ENCODE results near the gene FHIP1A. TPM values are rescaled to one million over a fixed set of nuclear protein-coding genes. Genes with fewer than 3 reads are reported as not detected.

The FHIP1A gene
- total and polyA plus RNA-seq, 4 donors = 0.29 to 5.3 (median 1.7) TPM

DNA sequence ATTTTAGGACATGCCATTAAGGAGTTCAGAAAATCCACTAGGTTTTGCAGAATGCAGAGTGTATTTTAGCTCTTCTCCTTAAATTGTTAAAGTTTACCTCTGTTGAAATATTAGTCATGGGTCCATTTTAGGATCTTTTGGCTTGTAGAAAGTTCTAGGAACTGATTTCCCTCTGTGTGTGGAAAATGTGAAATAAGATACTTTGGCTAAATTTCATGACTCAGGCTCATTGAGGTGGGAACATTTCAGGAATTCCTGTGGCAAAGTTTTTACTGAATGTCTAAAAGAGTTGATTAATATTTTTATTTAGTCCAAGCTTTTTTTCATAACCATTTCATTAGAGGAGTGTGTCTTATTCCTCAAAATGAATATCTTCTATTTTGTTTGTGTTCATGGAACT is 7.0 kb downstream of the FHIP1A start:
- no peak for DNase-seq (ENCODE audit: low read depth in 4 of 6, low spot score in 6 of 6)
- no peak overlapping the region for H3K4me3 ChIP-seq (ENCODE audit: low read depth, low read length)
- H3K27ac ChIP-seq (ENCODE audit: low read depth, low read length) = no peak overlapping the region
- H3K27me3 ChIP-seq (ENCODE audit: control insufficient read depth, insufficient read depth, low read length) = no peaks in the 10 kb centered on the region
- H3K9me3 ChIP-seq (ENCODE audit: control insufficient read depth, insufficient read depth, low read length) = no peaks in the 10 kb centered on the region
- H3K36me3 ChIP-seq (ENCODE audit: control insufficient read depth, insufficient read depth, low read length) = no peaks in the 10 kb centered on the region
- peaks cover 3% of the 10 kb centered on the region for H3K4me1 ChIP-seq (ENCODE audit: control insufficient read depth, insufficient read depth, low read length)

DNA sequence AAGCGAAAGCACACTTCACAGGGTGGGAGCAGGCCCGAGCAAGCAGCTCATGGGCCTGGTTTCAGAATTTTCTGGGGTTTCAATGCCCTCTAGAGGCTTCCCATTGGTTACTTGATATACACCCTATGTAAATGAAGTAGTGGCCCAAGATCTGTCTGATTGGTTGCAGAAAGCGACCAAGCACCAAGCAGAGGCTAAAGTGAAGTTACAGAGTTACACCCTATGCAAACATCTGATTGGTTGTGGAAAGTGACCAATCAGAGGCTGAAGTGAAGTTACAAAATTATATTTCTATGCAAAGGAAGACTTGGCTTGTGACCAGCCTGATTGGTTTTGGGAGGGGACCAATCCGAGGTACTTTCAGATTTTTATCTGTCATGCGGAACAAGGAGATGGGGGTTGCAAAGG is 8.2 kb downstream of the FHIP1A start:
- H3K4me1 ChIP-seq (ENCODE audit: control insufficient read depth, insufficient read depth, low read length) = peaks cover 3% of the 10 kb centered on the region
- no peak for DNase-seq (ENCODE audit: low read depth in 4 of 6, low spot score in 6 of 6)
- no peaks in the 10 kb centered on the region for H3K27me3 ChIP-seq (ENCODE audit: control insufficient read depth, insufficient read depth, low read length)
- no peak overlapping the region for H3K4me3 ChIP-seq (ENCODE audit: low read depth, low read length)
- 90% methylated on average over 5 of the region's 5 CpGs for WGBS (ENCODE audit: insufficient coverage)
- H3K27ac ChIP-seq (ENCODE audit: low read depth, low read length) = no peak overlapping the region
- H3K36me3 ChIP-seq (ENCODE audit: control insufficient read depth, insufficient read depth, low read length) = no peaks in the 10 kb centered on the region
- no peaks in the 10 kb centered on the region for H3K9me3 ChIP-seq (ENCODE audit: control insufficient read depth, insufficient read depth, low read length)

DNA sequence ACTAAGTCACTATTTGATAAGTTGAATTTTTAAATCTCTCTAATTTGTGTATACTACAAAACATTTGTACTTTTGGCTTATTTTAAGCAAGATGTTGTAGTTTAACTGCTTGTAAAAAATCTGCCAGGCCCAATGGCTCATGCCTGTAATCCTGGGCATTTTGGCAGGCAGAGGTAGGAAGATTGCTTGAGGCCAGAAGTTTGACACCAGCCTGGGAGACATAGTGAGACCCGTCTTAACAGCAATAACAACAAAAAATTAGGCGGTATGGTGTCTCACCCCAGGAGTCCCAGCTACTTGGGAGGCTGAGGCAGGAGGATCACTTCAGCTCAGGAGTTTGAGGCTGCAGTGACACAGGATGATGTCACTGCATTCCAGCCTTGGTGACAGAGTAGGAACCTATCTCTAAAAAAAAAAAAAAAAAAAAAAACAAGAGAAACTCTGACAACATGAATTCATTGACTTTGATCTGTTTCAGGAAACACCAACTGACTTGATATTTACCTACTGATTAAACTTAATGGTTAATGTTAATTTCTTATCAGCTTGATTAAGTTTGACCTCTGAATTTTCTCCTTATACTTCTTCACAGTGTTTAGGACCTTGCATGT is 8.9 kb downstream of the FHIP1A start:
- Histone ChIP-seq H3K27ac (ENCODE audit: low read depth, low read length) (no peak overlapping the region), H3K4me1 (ENCODE audit: control insufficient read depth, insufficient read depth, low read length) (peaks cover 3% of the 10 kb centered on the region), H3K9me3 (ENCODE audit: control insufficient read depth, insufficient read depth, low read length) (no peaks in the 10 kb centered on the region), H3K27me3 (ENCODE audit: control insufficient read depth, insufficient read depth, low read length) (no peaks in the 10 kb centered on the region), H3K36me3 (ENCODE audit: control insufficient read depth, insufficient read depth, low read length) (no peaks in the 10 kb centered on the region), H3K4me3 (ENCODE audit: low read depth, low read length) (no peak overlapping the region)
- DNase-seq (ENCODE audit: low read depth in 4 of 6, low spot score in 6 of 6) = no peak
- WGBS (ENCODE audit: insufficient coverage) = no CpG with 5 or more reads among the region's 2 CpGs

DNA sequence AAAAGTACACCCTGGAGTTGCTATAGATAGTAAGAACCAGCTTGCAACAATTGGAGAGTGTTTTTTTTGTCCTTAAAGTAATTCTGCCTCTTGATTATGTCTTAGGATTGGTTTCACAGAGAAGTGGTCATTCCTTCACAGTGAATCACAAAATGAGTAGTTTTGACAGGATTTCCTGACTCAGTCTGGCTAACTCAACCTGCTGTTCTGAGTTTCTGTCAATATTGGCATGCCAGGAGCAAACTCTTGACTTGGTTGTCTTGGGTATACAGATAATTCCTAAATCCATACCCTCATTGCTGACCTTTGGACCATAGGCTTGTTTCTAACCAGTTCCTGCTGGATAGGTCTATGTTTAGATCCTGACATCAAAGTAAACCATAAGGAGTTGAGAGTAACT is 9.4 kb downstream of the FHIP1A start:
- no peaks in the 10 kb centered on the region for H3K9me3 ChIP-seq (ENCODE audit: control insufficient read depth, insufficient read depth, low read length)
- no peak overlapping the region for H3K4me3 ChIP-seq (ENCODE audit: low read depth, low read length)
- H3K4me1 ChIP-seq (ENCODE audit: control insufficient read depth, insufficient read depth, low read length) = peaks cover 3% of the 10 kb centered on the region
- H3K36me3 ChIP-seq (ENCODE audit: control insufficient read depth, insufficient read depth, low read length) = no peaks in the 10 kb centered on the region
- H3K27ac ChIP-seq (ENCODE audit: low read depth, low read length) = no peak overlapping the region
- no peaks in the 10 kb centered on the region for H3K27me3 ChIP-seq (ENCODE audit: control insufficient read depth, insufficient read depth, low read length)
- DNase-seq (ENCODE audit: low read depth in 4 of 6, low spot score in 6 of 6) = no peak

DNA sequence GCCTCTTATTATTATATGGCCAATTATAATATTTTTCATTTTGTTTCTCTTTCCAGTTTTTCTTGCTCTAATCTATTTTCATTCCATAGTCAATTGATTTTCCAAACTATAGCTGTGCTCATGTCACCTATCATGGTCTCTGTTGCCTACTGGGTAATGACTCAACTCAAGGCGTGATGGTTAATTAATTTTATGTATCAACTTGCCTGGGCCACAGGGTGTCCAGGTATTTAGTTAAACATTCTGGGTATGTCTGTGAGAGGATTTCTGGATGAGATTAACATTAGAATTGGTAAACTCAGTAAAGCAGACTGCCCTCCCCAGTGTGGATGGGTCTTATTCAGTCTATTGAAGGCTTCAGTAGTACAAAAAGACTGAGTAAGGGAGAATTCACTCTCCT is 9.9 kb downstream of the FHIP1A start:
- no peaks in the 10 kb centered on the region for H3K27me3 ChIP-seq (ENCODE audit: control insufficient read depth, insufficient read depth, low read length)
- H3K4me1 ChIP-seq (ENCODE audit: control insufficient read depth, insufficient read depth, low read length) = peaks cover 3% of the 10 kb centered on the region
- H3K9me3 ChIP-seq (ENCODE audit: control insufficient read depth, insufficient read depth, low read length) = no peaks in the 10 kb centered on the region
- WGBS (ENCODE audit: insufficient coverage) = 100% methylated on average over 1 of the region's 1 CpG
- no peak for DNase-seq (ENCODE audit: low read depth in 4 of 6, low spot score in 6 of 6)
- no peak overlapping the region for H3K4me3 ChIP-seq (ENCODE audit: low read depth, low read length)
- H3K27ac ChIP-seq (ENCODE audit: low read depth, low read length) = no peak overlapping the region
- no peaks in the 10 kb centered on the region for H3K36me3 ChIP-seq (ENCODE audit: control insufficient read depth, insufficient read depth, low read length)

DNA sequence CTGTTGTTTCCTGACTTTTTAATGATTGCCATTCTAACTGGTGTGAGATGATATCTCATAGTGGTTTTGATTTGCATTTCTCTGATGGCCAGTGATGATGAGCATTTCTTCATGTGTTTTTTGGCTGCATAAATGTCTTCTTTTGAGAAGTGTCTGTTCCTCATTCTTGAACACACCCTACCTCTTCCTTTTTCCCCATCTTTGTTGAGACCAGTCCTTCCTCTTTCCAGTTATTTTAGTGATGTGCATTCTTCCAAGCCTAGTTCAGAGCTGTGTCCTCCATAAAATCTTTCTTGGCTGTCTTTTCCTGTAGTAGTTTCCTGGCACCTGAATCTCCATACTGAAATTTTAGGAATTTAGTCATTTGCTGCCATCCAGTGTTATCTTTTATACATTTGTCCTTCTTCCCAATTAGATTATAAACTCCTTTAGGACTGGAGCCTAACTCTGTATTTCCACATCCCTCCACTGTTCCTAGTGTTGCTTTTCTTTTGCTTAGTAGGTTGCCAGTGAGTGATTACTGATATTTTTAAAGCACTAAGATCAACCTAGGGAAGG is 11.4 kb downstream of the FHIP1A start:
- no peak overlapping the region for H3K4me3 ChIP-seq (ENCODE audit: low read depth, low read length)
- H3K27me3 ChIP-seq (ENCODE audit: control insufficient read depth, insufficient read depth, low read length) = no peaks in the 10 kb centered on the region
- H3K4me1 ChIP-seq (ENCODE audit: control insufficient read depth, insufficient read depth, low read length) = peaks cover 3% of the 10 kb centered on the region
- DNase-seq (ENCODE audit: low read depth in 4 of 6, low spot score in 6 of 6) = no peak
- H3K9me3 ChIP-seq (ENCODE audit: control insufficient read depth, insufficient read depth, low read length) = no peaks in the 10 kb centered on the region
- no peaks in the 10 kb centered on the region for H3K36me3 ChIP-seq (ENCODE audit: control insufficient read depth, insufficient read depth, low read length)
- no peak overlapping the region for H3K27ac ChIP-seq (ENCODE audit: low read depth, low read length)

DNA sequence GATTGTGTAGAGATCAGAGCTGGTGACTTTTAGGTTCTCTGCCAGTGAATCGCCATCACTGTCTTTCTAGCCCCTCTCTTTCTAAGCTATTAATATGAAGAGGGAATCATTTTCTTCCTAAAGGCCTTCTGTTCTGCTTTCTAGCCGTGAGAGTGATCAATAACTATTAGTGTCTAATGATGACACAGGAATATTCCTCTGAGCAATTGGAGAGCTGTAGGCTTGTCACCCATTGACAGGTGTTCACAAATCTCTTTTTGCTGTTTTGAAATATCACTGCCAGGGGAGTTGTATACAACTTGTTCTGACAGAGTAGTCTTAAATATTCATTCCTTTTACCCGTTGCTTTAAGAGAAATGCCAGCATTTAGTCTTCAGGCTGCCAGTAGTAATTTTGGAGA is 13.9 kb downstream of the FHIP1A start:
- Histone ChIP-seq H3K27ac (ENCODE audit: low read depth, low read length) (no peak overlapping the region), H3K36me3 (ENCODE audit: control insufficient read depth, insufficient read depth, low read length) (no peaks in the 10 kb centered on the region), H3K4me1 (ENCODE audit: control insufficient read depth, insufficient read depth, low read length) (no peaks in the 10 kb centered on the region), H3K4me3 (ENCODE audit: low read depth, low read length) (no peak overlapping the region), H3K27me3 (ENCODE audit: control insufficient read depth, insufficient read depth, low read length) (no peaks in the 10 kb centered on the region), H3K9me3 (ENCODE audit: control insufficient read depth, insufficient read depth, low read length) (no peaks in the 10 kb centered on the region)
- DNase-seq (ENCODE audit: low read depth in 4 of 6, low spot score in 6 of 6) = peak in 1 of 6 donors; percentile 63
- no CpG with 5 or more reads among the region's 3 CpGs for WGBS (ENCODE audit: insufficient coverage)

DNA sequence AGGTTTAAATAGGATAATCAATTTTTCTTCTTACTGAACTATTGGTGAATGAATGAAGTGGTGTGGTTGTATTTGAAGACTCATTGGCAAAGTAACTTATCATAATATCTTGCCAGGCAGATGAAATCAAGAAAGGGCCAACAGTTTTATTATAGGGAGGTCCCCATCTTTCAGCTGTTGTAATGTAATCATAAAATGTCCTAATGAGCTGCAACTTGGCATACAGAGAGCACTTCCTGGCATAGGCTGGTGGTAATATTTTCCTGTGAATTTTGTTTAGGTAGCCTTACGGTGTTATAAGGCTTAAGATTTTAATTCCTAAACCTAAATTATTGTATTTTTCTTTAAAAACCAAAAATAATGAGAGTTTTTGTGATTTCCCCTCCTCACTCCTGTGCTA is 17.5 kb downstream of the FHIP1A start:
- Histone ChIP-seq H3K27me3 (ENCODE audit: control insufficient read depth, insufficient read depth, low read length) (no peaks in the 10 kb centered on the region), H3K4me1 (ENCODE audit: control insufficient read depth, insufficient read depth, low read length) (no peaks in the 10 kb centered on the region), H3K4me3 (ENCODE audit: low read depth, low read length) (no peak overlapping the region), H3K9me3 (ENCODE audit: control insufficient read depth, insufficient read depth, low read length) (no peaks in the 10 kb centered on the region), H3K27ac (ENCODE audit: low read depth, low read length) (no peak overlapping the region), H3K36me3 (ENCODE audit: control insufficient read depth, insufficient read depth, low read length) (no peaks in the 10 kb centered on the region)
- DNase-seq (ENCODE audit: low read depth in 4 of 6, low spot score in 6 of 6) = no peak
- WGBS (ENCODE audit: insufficient coverage) = no CpG with 5 or more reads among the region's 1 CpG

DNA sequence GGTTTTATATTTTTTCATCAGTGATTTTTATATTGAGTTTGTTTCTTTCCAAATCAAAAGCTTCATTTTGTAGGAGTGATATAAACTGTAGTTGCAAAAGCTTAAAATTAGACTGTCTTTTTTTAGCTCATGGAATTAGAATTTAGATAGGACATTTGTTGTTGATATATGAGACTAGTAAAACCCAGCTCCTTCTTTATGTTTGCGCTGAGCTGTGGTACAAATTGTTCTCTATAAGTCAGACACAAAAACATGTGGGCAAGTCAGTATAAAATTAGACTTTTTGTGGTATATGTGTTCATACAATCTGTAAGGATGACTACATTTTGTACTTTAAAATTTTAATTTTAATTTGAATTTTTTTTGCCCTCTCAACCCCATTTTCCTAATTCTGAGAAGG is 18.3 kb downstream of the FHIP1A start:
- no peak for DNase-seq (ENCODE audit: low read depth in 4 of 6, low spot score in 6 of 6)
- H3K27ac ChIP-seq (ENCODE audit: low read depth, low read length) = no peak overlapping the region

DNA sequence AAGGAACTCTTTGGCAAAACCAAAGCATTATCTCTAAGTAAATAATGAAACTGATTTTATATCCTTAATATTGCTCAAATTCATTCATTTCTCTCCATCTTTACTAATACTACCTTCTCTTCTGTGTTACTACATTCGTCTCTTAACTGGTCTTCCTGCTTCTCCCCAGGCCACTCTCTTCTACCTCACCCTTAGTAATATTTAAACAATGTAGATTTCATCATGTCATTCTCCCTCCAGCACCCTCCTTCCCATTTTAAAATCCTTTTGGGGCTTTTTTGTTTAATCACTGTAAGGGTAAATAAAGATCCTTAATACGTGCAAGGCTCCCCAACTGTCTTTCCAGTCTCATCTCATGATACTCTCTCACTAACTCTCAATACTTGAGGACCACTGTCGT is 19.4 kb downstream of the FHIP1A start:
- WGBS (ENCODE audit: insufficient coverage) = 94% methylated on average over 2 of the region's 3 CpGs
- DNase-seq (ENCODE audit: low read depth in 4 of 6, low spot score in 6 of 6) = no peak
- Histone ChIP-seq H3K4me3 (ENCODE audit: low read depth, low read length) (no peak overlapping the region), H3K9me3 (ENCODE audit: control insufficient read depth, insufficient read depth, low read length) (no peaks in the 10 kb centered on the region), H3K36me3 (ENCODE audit: control insufficient read depth, insufficient read depth, low read length) (no peaks in the 10 kb centered on the region), H3K27ac (ENCODE audit: low read depth, low read length) (no peak overlapping the region), H3K4me1 (ENCODE audit: control insufficient read depth, insufficient read depth, low read length) (no peaks in the 10 kb centered on the region), H3K27me3 (ENCODE audit: control insufficient read depth, insufficient read depth, low read length) (no peaks in the 10 kb centered on the region)

More for the DNA sequence above, 18.3 kb downstream of the FHIP1A start:
- H3K4me1 ChIP-seq (ENCODE audit: control insufficient read depth, insufficient read depth, low read length) = no peaks in the 10 kb centered on the region
- no peaks in the 10 kb centered on the region for H3K36me3 ChIP-seq (ENCODE audit: control insufficient read depth, insufficient read depth, low read length)
- WGBS (ENCODE audit: insufficient coverage) = no CpG with 5 or more reads among the region's 1 CpG
- no peaks in the 10 kb centered on the region for H3K9me3 ChIP-seq (ENCODE audit: control insufficient read depth, insufficient read depth, low read length)
- H3K27me3 ChIP-seq (ENCODE audit: control insufficient read depth, insufficient read depth, low read length) = no peaks in the 10 kb centered on the region
- H3K4me3 ChIP-seq (ENCODE audit: low read depth, low read length) = no peak overlapping the region

Data from spinal cord (tissue), 10 donors.